GM21737 (cell line): ENCODE measurements around the gene SNX8.

Experiments
- ATAC-seq: cut with Tn5 transposase; IDR thresholded peaks from one replicate; pipeline ENCODE4 v1.9.1; 2021; ENCODE audit warnings: mild to moderate bottlenecking, moderate library complexity; ENCODE audit not compliant: unreplicated experiment

SNX8 gene

DNA sequence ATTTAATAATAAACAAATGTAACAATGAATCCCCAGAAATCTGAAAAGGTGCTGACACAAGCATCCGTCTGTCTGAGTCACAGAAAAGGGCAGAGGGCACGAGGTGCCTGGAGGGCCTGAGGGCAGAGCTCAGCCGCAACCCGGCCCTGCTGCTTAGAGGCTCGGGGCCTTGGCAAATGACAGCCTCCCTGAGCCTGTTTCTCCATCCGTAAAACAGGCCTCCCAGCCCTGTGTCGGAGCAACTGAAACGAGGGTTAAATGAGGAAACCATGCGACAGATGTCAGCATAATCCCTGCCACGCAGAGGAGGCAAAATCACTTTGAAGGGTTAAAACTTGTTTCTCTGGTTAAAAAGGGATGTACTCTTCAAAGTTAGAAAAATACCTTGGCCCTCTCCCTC, 47.3 kb downstream of the SNX8 start:
- ATAC-seq: no peak

DNA sequence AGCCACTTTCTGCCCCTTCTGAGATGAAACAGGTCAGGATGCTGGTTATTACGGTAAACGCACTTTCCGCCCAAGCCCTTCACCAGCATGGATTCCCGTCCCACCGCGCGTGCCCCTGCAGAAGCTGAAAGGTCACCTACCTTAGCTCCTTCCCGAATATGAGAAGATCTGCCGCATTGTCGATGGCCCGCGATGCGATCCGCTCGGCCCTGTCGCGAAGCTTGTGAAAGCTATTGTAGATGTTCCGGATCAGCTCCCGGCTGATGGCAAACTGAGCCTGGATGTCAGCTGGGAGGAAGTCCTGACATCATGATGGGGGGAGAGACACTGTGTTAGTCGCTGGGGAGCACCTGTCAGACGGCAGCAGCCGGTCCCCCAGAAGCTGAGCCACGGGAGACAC, 50.1 kb downstream of the SNX8 start:
- no peak for ATAC-seq

DNA sequence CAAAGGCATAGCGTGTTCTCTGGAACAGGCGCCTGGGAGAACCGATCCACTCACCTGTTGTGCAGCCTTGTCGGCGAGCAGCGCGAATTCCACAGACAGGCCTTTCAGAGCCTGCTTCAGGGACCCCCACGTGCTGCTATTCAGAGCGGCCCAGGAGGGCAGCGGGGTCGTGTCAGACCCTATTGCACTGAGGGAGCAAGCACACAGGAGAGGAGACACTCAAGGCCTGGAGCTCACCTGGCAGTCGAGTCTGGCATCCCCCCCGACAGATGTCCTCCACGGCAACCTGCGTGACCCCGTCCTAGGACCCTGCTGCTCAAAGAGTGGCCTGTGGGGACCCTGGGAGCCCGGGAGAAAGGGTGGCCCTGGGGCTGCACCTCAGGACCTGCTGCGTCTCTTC, 51.1 kb downstream of the SNX8 start:
- ATAC-seq: no peak

DNA sequence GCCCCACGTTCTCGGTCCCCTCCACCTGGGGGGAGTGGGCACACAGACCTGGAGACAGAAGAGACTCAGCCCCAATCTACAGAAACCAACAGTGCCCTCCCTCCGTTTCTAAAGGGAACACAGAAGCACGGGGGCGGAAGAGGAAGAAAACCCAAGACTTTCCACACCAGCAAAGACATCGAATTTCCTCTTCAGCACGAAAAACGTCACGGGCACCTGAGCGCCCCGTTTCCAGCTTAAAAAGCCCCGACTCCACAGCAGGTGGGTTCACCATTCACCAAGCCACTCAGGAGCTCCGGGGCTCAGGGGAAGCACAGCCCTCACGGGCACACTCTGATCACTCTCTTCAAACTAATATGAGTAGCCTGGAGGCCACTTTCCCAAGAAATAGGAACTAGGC, 52.6 kb downstream of the SNX8 start:
- ATAC-seq: no peak

DNA sequence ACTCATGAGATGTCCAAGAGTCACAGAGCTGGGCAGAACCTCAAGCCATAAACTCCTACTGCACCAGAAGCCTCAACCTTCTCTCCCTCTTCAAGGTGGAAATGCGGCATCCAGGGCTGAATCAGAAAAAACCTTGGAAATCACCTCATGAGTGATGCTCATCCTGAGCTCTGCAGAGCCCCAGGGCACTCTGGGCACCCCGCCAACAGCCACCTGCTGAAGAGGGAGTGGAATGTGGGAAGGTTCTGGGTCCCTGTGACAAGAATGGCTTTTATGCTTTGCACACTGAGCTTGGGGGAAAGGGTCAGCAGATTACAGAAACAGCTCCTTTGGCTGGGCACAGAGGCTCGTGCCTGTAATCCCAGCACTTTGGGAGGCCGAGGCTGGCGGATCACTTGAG, 53.4 kb downstream of the SNX8 start:
- ATAC-seq: no peak

DNA sequence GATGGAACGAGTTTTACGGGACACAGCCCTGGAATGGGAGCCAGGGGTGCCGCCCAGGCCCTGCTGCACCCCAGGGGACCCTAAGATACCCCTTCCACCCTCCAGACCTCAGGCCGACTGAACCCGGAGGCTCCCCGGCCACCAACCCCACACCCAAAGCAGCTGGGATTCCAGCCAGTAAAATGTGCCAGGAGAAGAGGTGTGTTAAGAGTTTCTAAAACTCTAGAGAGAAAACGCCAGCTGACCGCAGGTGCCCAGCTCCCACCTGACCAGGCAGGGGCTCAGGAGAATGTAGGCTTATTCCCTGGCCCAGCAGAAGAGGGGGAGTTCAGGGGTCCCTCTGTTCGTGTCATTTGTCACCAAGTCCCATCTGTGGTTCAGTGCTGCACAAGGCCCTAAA, 54.8 kb downstream of the SNX8 start:
- ATAC-seq: no peak

DNA sequence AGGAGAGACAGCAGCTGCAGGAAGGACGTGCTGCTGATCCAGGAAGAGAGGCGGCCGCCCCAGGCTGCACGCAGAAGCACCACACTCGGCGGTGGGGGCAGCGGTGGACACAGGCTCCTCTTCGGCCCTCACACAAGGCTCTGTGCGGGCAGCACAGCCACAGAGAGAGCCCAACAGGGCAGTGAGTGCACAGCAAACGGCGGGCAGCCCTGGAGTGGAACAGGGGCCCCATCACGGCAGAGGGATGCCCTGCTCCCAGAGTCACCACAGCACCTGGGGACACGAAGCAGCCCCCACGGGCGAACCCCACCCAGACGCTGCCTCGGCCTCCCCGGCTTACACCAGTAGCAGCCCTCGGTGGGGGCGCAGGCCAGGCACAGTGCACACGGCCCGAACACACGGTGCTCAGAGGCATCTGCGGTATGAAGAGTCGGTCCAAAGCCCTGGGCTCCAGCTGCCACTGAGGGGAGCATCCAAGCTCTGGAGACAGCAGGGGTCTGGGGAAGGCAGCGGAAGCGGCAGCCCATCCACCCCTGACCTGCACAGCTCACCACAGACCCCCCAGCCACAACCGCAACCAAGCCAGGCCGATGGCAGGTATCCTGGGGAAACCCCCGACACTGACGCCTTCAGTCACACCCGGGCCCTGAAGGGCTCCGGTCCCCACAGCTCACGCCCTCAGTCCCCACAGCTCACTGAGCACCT, 55.4 kb downstream of the SNX8 start:
- peak; percentile 44 for ATAC-seq

DNA sequence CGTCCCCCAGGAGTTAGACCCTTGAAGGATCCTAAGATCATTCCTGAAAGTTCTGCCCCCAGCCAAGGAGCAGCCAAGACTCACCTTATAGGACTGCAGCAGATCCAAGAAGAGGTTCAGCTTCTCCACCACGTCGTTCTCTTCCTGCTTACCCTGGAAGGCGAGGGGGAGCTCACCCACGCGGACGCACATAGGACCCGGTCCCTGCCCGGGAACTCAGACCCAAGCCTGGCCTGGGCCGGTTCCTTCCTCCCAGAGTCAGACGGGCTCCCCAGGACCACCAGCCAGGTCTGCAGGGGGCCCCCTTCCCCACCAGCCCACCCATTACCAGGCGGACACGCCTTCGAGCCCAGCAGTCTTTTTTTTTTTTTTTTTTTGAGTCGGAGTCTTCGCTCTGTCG, 56.6 kb downstream of the SNX8 start:
- ATAC-seq: no peak

DNA sequence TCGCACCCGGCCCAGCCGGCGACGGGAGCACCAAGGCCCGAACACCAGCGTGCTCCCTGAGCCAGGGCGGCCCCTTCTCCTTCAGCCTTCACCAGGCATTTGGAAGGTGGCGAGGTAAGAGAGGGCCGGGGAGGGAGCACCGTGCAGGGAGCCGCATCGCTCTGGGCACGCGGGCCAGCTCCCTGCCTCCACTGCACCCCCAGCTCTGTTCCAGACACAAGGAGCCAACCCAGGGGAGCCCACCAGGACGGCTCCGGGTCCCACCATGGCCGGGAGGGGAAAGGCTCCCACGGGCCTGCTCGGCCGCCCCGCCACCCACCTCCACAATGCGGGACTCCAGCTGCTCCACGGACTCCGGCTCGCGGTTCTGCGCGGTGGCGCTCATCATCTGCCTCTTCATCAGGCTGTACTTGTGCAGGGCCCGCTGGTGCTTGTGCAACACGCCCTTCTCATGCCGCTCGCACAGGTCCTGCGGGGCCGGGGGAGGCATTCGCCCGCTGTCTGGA, 57.1 kb downstream of the SNX8 start:
- ATAC-seq: no peak

DNA sequence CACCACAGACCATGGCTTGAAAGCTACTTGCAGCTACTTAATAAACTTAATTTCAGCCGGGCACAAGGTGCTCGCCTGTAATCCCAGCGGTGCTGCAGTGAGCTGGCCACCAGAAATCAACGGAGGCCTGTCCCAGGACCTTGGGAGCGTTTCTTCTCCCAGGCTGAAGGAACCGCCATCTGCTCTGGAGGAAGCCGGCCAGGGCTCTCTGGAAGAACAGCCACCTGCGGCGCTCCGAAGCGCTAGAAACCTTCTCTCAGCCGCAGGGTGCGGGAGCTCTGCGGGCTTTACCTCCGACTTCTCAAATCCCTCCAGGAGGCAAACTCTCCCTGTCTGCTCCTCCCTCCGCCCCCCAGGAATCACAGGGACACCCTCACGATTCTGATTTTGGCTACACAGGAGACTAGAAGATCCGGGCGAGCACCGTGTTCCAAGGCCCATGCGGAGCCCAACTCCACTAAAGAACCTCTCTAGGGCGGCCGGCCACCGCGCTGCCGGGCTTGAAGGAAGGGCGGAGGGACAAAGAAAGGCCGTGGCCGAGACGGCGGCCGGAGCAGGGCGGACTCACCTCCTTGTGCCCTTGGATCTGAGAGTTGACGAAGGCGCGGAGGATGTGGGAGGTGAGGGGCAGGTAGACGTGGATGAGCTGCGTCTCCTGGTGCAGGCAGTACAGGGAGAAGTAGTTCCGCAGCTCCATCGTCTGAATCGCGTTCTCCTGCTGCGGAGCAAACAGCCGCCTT, 57.8 kb downstream of the SNX8 start:
- no peak for ATAC-seq

DNA sequence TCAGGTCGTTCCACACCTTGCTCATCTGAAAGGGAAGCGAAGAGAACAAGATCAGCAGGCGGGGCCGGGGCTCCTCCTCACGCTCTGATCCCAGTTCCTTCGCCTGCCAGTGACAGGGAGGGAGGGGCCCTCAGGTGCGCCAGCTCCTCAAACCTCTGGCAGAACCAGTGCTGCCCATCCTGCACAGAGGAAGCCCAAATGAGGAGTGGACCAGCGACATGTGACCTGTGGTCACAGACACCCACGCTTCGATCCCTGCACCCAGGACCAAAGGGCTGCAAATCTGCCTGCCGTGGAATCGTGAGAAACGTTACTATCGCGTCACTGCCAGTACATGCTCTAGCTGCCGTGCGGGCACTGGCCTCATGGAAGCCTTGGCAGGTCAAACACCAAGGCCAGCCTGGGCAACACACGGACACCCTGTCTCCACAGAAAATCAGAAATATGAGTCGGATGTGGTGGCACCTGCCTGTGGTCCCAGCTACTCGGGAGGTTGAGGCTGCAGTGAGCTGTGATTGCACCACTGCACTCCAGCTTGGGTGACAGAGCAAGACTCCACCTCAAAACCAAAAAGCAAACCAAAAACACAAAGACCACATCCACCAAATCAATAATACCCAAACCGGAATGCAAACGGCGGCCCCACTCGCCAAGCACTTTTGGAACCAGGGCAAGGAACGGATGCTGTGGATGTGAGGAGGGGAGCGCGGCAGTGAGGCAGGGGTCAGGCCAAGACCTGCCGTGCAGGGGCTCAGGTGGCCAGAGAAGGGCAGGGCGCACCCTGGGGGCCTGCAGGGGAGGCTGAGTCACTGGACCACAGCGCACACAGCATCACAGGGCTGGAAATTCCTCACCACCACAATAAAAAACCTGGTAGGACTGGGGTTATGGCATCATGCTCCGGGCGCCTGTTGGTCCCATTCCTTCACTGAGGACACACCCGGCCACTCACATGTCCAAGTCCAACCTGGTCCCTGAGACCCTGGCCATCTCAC, 58.8 kb downstream of the SNX8 start:
- no peak for ATAC-seq

DNA sequence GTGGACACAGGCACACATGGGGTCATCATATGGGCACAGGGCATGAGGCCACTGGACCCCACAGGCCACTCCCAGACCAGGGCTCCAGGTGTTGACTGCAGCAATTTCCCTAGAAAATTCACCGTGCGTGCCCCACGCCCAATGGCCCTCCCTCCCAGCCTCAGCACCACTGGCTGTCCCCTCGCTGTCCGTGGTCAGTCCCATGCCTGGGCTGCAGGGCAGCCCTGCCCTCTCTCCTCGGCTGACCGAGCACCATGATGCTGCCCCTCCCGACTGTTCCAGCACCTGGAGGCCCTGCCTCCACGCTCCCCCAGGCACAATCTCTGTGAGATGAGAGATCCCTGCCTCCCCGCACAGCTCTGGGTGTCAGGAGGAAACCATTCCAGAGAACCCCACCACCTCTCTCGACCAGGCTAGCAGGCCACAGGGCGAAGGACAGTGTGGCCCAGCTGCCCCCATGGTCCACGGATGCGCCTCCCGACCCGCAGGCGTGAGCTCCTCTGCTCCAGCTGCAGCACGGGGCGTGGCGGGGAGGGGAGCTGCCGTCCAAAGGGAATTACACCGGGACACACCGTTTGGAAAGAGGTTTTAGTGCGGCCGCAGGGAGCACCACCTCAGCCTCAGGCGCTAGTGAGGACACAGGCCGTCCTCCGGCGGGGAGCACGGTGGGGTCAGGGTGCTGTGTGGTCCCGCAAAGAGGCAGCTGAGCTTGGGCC, 59.7 kb downstream of the SNX8 start:
- ATAC-seq: no peak

DNA sequence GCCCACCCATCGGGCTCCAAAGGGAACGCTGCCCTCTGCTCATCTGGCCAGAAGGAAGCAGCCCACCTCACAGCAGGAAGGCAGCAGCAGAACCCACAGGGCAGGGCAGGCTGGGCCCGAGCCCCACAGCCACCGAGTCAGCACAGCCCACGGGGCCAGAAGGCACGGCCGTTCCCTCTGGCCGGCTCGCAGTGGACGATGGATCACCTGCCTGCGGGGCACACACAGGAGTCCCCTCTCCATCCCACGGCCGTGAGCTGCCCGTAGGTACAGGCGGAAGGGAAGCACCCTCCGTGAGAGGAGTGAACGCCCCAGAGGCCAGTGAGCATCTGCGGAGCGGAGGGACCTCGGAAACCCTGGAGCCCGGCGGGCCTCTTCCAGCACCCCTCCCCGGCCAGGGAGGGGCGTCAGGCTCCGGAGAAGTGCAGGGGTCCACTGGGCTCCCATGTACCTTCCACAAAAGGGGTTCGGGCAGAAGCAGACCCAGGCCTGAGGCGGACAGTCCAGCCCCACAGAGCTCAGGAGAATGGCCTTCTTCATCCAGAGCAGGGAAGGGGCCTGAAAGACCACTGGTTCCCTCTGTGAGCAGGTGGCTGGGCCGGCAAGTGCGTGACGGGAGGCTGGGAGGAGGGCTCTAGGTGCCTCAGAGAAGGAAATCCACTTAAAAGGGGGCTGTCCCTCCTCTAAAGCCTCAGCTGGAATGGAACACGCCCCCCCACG, 60.6 kb downstream of the SNX8 start:
- ATAC-seq: no peak

DNA sequence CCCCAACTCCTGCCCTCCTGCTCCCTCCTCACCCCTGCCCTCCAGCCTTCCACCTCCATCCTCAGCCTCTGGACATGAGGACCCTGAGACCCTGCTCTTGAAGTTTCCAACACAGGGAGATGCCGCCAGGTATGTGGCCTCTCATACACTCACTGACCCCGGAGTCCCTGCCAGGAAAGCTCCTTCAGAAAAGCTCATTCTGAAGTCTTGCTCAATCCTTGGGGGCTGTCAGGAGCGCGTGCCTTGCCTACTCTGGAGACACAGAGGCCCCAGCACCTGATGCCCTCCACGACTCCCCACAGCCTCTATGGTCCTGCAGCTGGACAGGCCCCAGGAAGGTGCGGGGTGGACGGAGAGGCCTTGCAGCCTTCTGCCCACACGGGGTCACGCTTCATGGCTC, 61.2 kb downstream of the SNX8 start:
- ATAC-seq: no peak

DNA sequence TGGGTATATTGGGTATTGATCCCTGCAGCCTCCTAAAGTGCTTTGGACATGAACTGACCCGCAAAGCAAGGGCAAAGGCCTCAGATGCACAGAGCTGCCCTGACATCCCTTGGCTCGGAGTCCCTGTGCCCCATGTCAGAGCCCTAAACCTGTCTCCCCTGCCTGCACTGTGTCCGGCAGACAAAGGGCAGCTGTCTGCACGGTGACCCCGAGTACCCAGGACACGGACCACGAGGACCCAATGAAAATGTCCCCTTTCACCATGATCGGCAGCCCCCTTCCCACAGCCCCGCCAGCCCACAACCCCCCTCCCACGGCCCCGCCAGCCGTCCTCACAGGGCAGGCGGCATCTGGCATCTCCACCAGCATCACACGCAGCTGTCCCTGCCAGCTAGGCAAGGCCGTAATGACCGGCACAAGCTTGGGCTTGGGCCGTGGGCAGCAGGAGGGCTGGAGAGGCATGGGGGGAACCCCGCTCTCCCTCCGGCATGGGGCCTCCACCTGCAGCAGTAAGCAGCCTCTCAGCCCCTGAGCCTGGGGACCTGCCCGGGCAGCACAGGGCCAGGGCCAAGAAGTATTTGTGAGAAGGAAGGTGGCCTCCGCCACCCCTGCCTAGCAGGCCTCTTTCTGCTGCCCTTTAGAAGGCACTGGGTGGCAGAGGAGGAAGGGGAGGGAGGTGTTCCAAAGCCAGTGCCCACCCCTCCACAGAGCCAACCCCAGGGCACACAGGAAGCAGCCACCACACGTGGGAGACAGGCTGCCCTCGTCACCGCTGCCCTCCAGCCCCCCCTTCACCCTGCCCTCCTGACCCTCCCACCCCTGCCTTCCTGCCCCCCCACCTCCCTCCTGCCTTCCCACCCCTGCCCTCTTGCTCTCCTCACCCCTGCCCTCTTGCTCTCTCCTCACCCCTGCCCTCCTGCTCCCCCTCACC, 62.1 kb downstream of the SNX8 start:
- ATAC-seq: no peak

DNA sequence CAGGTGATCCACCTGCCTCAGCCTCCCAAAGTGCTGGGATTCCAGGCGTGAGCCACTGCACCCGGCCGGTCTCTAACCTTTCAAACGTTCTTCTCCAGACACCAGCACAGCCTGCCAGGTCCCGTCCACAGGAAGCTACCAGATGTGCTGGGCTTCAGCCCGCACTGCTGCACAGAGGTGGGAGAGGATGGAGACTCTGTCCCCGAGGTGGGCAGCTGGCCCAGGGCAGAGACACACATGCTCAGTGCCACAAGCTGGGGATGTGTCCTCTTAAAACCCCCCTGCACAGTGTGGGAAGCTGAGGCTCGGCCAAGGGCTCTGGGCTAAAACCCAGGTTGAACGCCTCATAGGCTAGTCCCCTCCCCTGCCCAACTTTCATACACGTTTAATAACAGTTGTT, 62.9 kb downstream of the SNX8 start:
- ATAC-seq: no peak

DNA sequence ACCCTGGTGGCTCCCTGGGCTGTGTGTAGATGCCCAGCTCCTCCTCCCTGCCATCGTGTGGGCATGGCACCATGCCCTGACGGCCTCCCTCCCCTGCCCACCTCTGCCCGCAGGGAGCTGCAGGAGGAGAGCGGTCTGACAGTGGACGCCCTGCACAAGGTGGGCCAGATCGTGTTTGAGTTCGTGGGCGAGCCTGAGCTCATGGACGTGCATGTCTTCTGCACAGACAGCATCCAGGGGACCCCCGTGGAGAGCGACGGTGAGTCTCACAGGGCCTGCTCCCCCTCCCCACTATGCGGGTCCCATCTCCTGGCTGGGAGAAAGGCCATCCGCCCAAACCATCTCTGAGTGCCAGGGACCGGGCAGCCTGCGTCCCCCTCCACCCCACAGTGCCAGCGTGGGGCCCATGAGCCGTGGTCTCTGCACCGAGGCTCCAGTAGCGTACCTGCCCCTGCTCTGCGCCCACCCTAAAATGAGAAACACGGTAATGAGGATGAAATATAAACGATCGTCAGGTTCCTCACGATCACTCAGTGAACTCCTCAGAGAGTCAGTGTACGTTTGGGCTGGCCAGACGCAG, 64.4 kb downstream of the SNX8 start:
- ATAC-seq: no peak

DNA sequence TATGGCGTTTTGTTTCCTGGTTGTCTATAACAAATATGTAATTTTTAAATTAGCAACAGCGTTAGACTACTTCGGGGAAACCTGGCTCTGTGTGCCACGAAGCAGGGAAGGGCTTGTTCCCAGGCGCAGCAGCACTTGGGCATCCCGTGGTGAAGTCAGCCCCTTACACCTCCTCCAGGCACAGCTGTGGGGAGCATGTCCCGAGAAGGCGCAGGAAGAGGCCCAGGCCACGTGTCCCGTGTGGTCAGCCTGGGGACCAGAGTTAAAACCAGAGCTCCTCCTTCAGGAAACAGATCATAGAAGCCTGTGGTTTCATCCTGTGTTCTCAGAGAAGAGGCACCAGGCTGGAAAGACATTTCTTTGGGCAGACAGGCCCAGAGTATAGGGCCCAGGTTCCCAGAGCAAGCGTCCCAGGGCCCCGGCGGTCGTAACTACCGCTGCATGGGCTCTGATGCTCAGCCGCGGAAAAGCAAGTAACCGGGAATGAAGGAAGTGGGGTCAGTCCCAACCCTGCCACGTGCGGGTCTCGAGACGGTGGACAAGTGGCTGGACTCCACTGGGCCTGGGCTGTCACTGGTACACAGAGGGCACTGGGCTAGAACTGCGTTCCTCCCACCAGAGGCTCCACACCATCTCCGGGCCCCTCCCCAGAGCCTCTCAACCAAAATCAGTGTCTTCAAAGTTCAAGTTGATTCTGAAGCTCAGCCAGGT, 65.1 kb downstream of the SNX8 start:
- peak; percentile 53 for ATAC-seq
